Breast epithelium (tissue), 3 donors: ENCODE measurements around the gene C1orf105.

Experiments used
- POLR2A ChIP-seq: fragments of 450-650 bp; IDR thresholded peaks from one replicate; pipeline ENCODE4 v1.6.1; 2016; ENCODE audit warnings: antibody characterized with exemption, mild to moderate bottlenecking, moderate library complexity
- POLR2AphosphoS5 ChIP-seq, 3 donors: sonication (generic); formaldehyde crosslinking; IDR thresholded peaks; one replicate each; pipeline ENCODE4 v1.6.1; 2017; ENCODE audit warnings: antibody characterized with exemption in 3 of 3
- TF ChIP-seq, protein P1 (sequence below), 3 donors: fragments of 450-650 bp; IDR thresholded peaks; one replicate each; pipeline ENCODE4 v1.5.1; 2016 to 2017; ENCODE audit warnings: antibody characterized with exemption in 3 of 3, mild to moderate bottlenecking in 3 of 3, moderate library complexity in 3 of 3

DNA sequence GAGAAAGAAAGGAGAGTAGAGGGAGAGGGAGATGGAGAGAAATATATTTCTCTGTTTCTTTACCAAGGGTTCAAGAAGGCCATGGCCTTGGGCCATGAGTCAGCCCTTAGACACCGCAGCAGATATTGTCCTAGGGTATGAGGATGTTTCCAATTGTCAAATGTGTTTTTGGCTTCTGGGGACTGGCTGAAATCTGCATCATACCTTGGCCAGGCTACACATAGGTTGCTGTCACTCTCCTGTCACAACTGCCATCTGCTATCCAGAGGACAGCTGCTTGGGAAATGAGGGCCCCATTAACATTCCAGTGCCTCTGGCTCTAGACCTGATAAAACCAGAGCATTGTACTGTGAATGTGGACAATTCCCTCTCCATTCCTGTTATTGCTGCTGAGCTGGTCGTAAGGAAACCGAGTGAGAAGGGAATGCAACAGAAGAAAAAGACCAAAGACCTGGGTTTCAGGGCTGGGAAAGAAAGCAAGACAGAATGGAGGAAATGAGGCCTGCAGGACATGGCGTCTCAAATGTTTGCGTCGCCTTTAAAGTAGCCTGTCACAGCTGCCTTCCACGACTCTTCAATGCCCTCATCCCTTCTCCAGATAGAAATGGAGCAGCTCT, 32.2 kb downstream of the C1orf105 start:
- TF ChIP-seq, protein P1, sequence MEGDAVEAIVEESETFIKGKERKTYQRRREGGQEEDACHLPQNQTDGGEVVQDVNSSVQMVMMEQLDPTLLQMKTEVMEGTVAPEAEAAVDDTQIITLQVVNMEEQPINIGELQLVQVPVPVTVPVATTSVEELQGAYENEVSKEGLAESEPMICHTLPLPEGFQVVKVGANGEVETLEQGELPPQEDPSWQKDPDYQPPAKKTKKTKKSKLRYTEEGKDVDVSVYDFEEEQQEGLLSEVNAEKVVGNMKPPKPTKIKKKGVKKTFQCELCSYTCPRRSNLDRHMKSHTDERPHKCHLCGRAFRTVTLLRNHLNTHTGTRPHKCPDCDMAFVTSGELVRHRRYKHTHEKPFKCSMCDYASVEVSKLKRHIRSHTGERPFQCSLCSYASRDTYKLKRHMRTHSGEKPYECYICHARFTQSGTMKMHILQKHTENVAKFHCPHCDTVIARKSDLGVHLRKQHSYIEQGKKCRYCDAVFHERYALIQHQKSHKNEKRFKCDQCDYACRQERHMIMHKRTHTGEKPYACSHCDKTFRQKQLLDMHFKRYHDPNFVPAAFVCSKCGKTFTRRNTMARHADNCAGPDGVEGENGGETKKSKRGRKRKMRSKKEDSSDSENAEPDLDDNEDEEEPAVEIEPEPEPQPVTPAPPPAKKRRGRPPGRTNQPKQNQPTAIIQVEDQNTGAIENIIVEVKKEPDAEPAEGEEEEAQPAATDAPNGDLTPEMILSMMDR (IDR thresholded peaks at IDR 0.05), result no peak
- no peak for TF ChIP-seq POLR2AphosphoS5 (IDR thresholded peaks at IDR 0.05)
- TF ChIP-seq POLR2A, result no peak
